ENCODE data around the gene PDE8B.

DNA sequence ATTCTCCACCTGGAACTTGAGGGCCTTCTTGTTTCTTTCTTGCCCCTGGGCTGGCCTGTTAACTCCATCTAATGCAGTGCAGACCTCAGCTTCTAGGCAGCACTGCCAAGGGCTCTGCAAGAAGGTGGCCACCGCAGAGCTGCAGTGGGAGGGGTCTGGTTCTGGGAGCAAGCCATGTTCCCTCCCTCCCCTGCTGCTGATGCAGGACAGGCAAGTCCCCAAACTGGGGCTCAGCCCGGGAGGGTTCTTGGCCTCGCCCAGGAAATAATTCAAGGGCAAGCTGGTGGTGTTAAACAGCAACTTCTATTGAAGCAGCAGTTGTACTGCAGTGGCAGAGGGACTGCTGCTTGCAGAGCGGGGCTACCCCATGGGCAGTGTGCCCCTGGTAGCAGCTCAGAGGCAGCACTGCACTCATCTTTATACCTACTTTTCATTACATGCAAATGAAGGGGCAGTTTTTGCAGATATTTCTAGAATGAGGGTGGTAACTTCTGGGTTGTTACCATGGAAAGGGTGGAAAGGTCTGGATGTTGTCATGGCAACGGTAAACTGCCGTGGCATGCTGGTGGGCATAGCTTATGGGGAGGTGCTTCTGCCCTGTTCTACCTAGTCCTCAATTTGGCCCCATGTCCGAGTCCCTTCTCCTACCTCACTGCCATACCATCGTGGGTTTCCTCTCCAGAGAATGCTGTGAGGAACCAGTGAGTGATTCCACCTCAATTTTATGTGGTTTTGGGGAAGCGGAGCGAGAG lies 199.6 kb downstream of the PDE8B start:
- TF ChIP-seq, protein P1, sequence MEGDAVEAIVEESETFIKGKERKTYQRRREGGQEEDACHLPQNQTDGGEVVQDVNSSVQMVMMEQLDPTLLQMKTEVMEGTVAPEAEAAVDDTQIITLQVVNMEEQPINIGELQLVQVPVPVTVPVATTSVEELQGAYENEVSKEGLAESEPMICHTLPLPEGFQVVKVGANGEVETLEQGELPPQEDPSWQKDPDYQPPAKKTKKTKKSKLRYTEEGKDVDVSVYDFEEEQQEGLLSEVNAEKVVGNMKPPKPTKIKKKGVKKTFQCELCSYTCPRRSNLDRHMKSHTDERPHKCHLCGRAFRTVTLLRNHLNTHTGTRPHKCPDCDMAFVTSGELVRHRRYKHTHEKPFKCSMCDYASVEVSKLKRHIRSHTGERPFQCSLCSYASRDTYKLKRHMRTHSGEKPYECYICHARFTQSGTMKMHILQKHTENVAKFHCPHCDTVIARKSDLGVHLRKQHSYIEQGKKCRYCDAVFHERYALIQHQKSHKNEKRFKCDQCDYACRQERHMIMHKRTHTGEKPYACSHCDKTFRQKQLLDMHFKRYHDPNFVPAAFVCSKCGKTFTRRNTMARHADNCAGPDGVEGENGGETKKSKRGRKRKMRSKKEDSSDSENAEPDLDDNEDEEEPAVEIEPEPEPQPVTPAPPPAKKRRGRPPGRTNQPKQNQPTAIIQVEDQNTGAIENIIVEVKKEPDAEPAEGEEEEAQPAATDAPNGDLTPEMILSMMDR (IDR thresholded peaks at IDR 0.05): no peak
- no peak for TF ChIP-seq POLR2A (IDR thresholded peaks at IDR 0.05)
